K562 (cell line): Measurements from ENCODE around the gene SUGP1. TPM values are rescaled to one million over a fixed set of nuclear protein-coding genes. Genes with fewer than 3 reads are reported as not detected.
A peak's percentile ranks its signal among the peaks of the same experiment; 100 is the strongest.

Experiments used
- CXXC5 ChIP-seq: fragments of 250-450 bp; sonication (Bioruptor Pico); IDR thresholded peaks from 2 replicates; pipeline ENCODE4 v1.8.0; 2022; ENCODE audit warnings: inconsistent platforms, mild to moderate bottlenecking, moderate library complexity
- EP300 ChIP-seq: IDR thresholded peaks from 2 replicates; pipeline ENCODE4 v1.6.1; 2012; ENCODE audit warnings: low read length, improper control_type of control experiment
- HDAC2 ChIP-seq: fragments of 450-650 bp; IDR thresholded peaks from 2 replicates; pipeline ENCODE4 v1.6.1; 2016; ENCODE audit warnings: mild to moderate bottlenecking
- MCM5 ChIP-seq: fragments of 450-650 bp; IDR thresholded peaks from 2 replicates; pipeline ENCODE4 v1.6.1; 2016; ENCODE audit warnings: low read depth
- POLR2A ChIP-seq: fragments of 450-650 bp; conservative IDR thresholded peaks from 2 replicates; pipeline ENCODE4 v1.6.1; 2016
- RFX1 ChIP-seq: fragments of 450-650 bp; IDR thresholded peaks from 2 replicates; pipeline ENCODE4 v1.6.1; 2016; ENCODE audit warnings: mild to moderate bottlenecking, moderate library complexity
- SRF ChIP-seq, 2 experiments: fragments of 250-450, 450-650 bp in 1 of 2; sonication (Bioruptor Pico) in 1 of 2; sonication (generic) in 1 of 2; formaldehyde crosslinking; IDR thresholded peaks; 2 replicates each; pipeline versions ENCODE4 v1.5.0 to v1.5.1; 2020 to 2022; ENCODE audit warnings: mild to moderate bottlenecking in 1 of 2, missing genetic modification reagents in 1 of 2
- YY1 ChIP-seq, 3 experiments: IDR thresholded peaks; 2 replicates each; pipeline ENCODE4 v1.6.1; 2011; ENCODE audit warnings: low read length in 2 of 3, mild to moderate bottlenecking in 2 of 3, moderate library complexity in 2 of 3, borderline replicate concordance in 1 of 3, control low read depth in 1 of 3, low read depth in 1 of 3; ENCODE audit not compliant: insufficient read depth in 3 of 3, insufficient replicate concordance in 2 of 3, control insufficient read depth in 1 of 3, insufficient read length in 1 of 3; ENCODE audit errors: extremely low read depth in 1 of 3
- ZNF24 ChIP-seq: fragments of 450-650 bp; IDR thresholded peaks from 2 replicates; pipeline ENCODE4 v1.6.1; 2016
- ZNF589 ChIP-seq: fragments of 200-800 bp; sonication (Bioruptor generic); IDR thresholded peaks from 2 replicates; pipeline ENCODE4 v1.6.1; 2016; ENCODE audit warnings: low read depth, missing genetic modification characterization, missing compliant biosample characterization
- polyA plus RNA-seq, 8 experiments: library from polyadenylated mRNA; depleted of rRNA in 4 of 8; stranded (reverse) in 5 of 8; unstranded in 3 of 8; fragments of >200 nt; fragmentation: Nextera tagmentation in 2 of 8; fragmentation: Illumina TruSeq in 1 of 8; extraction: Ambion mirVana in 2 of 8; extraction: Trizol in 1 of 8; gene quantifications; 2 replicates each; pipeline versions ENCODE4 v1.2.1 to v1.2.3, GENCODE V29; 2011 to 2014; ENCODE audit warnings: inconsistent platforms in 1 of 8, missing spikeins in 1 of 8
- total RNA-seq, 7 experiments: library from RNA; depleted of rRNA in 6 of 7; stranded (reverse); fragments of >200 nt in 6 of 7; fragmentation: Illumina TruSeq in 2 of 7; extraction: Trizol in 2 of 7; gene quantifications; 2 replicates each; pipeline versions ENCODE4 v1.2.1 to v1.2.3, GENCODE V29; 2011 to 2021; ENCODE audit warnings: low replicate concordance in 1 of 7
- TF ChIP-seq, protein P1 (sequence below), 2 experiments: fragments of 250-450 bp in 1 of 2; fragments of 450-650 bp in 1 of 2; sonication (Bioruptor Pico) in 1 of 2; IDR thresholded peaks; 2 replicates each; pipeline versions ENCODE4 v1.6.1 to v1.8.0; 2016 to 2021; ENCODE audit warnings: mild to moderate bottlenecking in 2 of 2, moderate library complexity in 2 of 2, missing compliant biosample characterization in 1 of 2, missing genetic modification characterization in 1 of 2
- TF ChIP-seq, protein P2 (sequence below): fragments of 250-450 bp; sonication (Bioruptor Pico); IDR thresholded peaks from 2 replicates; pipeline ENCODE4 v1.4.0; 2020; ENCODE audit warnings: borderline replicate concordance
- TF ChIP-seq, protein P3 (sequence below): fragments of 250-450 bp; sonication (Bioruptor Pico); IDR thresholded peaks from 2 replicates; pipeline ENCODE4 v1.4.0; 2020
- TF ChIP-seq, protein P4 (sequence below): IDR thresholded peaks from 2 replicates; pipeline ENCODE4 v1.6.1; 2011; ENCODE audit warnings: borderline replicate concordance, low read depth, mild to moderate bottlenecking, moderate library complexity, low read length; ENCODE audit not compliant: insufficient read depth, poor library complexity, severe bottlenecking

The SUGP1 gene
- total and polyA plus RNA-seq, 9 of the 15 experiments (the other 6 are each of a cell fraction or from before 2014, with no cell fraction given), result 1.0 to 53.3 (median 32.4) TPM

DNA sequence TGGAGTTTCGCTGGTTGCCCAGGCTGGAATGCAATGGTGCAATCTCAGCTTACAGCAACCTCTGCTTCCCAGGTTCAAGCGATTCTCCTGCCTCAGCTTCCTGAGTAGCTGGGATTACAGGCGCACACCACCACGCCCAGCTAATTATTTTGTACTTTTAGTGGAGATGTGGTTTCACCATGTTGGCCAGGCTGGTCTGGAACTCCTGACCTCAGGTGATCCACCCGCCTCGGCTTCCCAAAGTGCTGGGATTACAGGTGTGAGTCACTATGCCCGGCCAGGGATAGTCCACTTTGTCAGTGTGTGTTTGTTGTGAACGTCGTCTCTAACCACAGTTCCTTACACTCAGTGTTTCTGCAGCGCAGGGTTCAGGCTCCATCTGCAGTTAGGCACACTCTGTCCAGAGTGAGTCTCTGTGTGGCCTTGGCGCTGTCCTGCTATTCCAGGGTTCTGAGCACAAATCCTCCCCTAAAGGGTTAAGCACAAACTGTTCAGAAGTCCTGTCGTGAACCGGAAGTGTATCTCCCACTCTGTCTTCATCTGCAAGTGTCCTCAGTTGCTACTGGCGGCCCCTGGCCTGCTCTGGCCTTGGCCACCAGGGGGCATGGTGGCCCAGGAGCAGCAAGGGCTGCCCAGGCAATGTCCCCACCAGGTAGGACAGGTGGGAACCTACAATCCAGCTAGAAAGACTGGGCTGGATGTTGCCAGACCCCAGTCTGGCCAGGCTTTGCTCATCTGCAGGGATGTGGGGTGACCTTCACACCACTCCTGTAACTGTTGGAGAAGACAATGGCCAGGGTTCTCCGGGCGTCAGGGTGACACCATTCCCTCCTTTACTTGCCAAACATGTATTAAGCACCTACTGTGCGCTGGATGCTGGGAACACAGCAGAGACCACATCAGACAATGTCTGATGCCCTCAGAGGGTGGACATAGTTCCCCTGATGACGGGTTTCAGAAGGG, 46.4 kb upstream of the SUGP1 start (continued):
- TF ChIP-seq, protein P1, sequence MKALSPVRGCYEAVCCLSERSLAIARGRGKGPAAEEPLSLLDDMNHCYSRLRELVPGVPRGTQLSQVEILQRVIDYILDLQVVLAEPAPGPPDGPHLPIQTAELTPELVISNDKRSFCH (CRISPR knock-in tag; IDR thresholded peaks at IDR 0.05), result no peak
- TF ChIP-seq, protein P1 (tag; IDR thresholded peaks at IDR 0.05), result 0 out of 2 replicates have a peak, but pooled peaks have one; percentile 74
- peak; percentile 59; the same call in 1 of the 2 replicates for TF ChIP-seq CXXC5 (CRISPR knock-in tag)
- peak; percentile 62; the same call in 1 of the 2 replicates for TF ChIP-seq ZNF24
- TF ChIP-seq, protein P2, sequence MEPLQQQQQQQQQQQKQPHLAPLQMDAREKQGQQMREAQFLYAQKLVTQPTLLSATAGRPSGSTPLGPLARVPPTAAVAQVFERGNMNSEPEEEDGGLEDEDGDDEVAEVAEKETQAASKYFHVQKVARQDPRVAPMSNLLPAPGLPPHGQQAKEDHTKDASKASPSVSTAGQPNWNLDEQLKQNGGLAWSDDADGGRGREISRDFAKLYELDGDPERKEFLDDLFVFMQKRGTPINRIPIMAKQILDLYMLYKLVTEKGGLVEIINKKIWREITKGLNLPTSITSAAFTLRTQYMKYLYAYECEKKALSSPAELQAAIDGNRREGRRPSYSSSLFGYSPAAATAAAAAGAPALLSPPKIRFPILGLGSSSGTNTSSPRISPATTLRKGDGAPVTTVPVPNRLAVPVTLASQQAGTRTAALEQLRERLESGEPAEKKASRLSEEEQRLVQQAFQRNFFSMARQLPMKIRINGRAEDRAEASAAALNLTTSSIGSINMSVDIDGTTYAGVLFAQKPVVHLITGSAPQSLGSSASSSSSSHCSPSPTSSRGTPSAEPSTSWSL (CRISPR knock-in tag), result no peak
- TF ChIP-seq YY1 (IDR thresholded peaks at IDR 0.05; ENCODE audit: borderline replicate concordance in 1 of 3, control insufficient read depth in 1 of 3, extremely low read depth in 1 of 3, insufficient read depth in 3 of 3, insufficient read length in 1 of 3, insufficient replicate concordance in 2 of 3, low read depth in 1 of 3, low read length in 2 of 3), result peak in 2 of 3 experiments; percentile 45 to 62
- TF ChIP-seq, protein P3, sequence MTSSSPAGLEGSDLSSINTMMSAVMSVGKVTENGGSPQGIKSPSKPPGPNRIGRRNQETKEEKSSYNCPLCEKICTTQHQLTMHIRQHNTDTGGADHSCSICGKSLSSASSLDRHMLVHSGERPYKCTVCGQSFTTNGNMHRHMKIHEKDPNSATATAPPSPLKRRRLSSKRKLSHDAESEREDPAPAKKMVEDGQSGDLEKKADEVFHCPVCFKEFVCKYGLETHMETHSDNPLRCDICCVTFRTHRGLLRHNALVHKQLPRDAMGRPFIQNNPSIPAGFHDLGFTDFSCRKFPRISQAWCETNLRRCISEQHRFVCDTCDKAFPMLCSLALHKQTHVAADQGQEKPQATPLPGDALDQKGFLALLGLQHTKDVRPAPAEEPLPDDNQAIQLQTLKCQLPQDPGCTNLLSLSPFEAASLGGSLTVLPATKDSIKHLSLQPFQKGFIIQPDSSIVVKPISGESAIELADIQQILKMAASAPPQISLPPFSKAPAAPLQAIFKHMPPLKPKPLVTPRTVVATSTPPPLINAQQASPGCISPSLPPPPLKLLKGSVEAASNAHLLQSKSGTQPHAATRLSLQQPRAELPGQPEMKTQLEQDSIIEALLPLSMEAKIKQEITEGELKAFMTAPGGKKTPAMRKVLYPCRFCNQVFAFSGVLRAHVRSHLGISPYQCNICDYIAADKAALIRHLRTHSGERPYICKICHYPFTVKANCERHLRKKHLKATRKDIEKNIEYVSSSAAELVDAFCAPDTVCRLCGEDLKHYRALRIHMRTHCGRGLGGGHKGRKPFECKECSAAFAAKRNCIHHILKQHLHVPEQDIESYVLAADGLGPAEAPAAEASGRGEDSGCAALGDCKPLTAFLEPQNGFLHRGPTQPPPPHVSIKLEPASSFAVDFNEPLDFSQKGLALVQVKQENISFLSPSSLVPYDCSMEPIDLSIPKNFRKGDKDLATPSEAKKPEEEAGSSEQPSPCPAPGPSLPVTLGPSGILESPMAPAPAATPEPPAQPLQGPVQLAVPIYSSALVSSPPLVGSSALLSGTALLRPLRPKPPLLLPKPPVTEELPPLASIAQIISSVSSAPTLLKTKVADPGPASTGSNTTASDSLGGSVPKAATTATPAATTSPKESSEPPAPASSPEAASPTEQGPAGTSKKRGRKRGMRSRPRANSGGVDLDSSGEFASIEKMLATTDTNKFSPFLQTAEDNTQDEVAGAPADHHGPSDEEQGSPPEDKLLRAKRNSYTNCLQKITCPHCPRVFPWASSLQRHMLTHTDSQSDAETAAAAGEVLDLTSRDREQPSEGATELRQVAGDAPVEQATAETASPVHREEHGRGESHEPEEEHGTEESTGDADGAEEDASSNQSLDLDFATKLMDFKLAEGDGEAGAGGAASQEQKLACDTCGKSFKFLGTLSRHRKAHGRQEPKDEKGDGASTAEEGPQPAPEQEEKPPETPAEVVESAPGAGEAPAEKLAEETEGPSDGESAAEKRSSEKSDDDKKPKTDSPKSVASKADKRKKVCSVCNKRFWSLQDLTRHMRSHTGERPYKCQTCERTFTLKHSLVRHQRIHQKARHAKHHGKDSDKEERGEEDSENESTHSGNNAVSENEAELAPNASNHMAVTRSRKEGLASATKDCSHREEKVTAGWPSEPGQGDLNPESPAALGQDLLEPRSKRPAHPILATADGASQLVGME, result 0 out of 2 replicates have a peak, but pooled peaks have one; percentile 65
- TF ChIP-seq RFX1, result no peak; the same call in 1 of the 2 replicates
- no peak for TF ChIP-seq MCM5
- TF ChIP-seq EP300, result peak; percentile 51
- TF ChIP-seq HDAC2, result peak; percentile 78
- TF ChIP-seq, protein P4, sequence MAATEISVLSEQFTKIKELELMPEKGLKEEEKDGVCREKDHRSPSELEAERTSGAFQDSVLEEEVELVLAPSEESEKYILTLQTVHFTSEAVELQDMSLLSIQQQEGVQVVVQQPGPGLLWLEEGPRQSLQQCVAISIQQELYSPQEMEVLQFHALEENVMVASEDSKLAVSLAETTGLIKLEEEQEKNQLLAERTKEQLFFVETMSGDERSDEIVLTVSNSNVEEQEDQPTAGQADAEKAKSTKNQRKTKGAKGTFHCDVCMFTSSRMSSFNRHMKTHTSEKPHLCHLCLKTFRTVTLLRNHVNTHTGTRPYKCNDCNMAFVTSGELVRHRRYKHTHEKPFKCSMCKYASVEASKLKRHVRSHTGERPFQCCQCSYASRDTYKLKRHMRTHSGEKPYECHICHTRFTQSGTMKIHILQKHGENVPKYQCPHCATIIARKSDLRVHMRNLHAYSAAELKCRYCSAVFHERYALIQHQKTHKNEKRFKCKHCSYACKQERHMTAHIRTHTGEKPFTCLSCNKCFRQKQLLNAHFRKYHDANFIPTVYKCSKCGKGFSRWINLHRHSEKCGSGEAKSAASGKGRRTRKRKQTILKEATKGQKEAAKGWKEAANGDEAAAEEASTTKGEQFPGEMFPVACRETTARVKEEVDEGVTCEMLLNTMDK, result peak; percentile 65
- 0 out of 4 replicates have a peak, but pooled peaks of 1 of the 2 experiments have one; percentile 54 for TF ChIP-seq SRF (CRISPR knock-in tag; IDR thresholded peaks at IDR 0.05)
- 0 out of 2 replicates have a peak, but pooled peaks have one; percentile 37 for TF ChIP-seq ZNF589
- peak; percentile 59 for TF ChIP-seq POLR2A
